IMR-90 (cell line): ENCODE measurements around the gene DSCAM.

ENCODE experiments used
- CTCF ChIP-seq: conservative IDR thresholded peaks from 2 replicates; pipeline ENCODE4 v1.5.1; 2012; ENCODE audit warnings: mild to moderate bottlenecking, low read depth, low read length, improper control_type of control experiment
- POLR2A ChIP-seq: IDR thresholded peaks from 2 replicates; pipeline ENCODE4 v1.6.1; 2012; ENCODE audit warnings: mild to moderate bottlenecking, low read depth, low read length
- RAD21 ChIP-seq: IDR thresholded peaks from 2 replicates; pipeline ENCODE4 v1.6.1; 2012; ENCODE audit warnings: low read length, improper control_type of control experiment

GRCh38 chr21:40054403-40054802, 792.6 kb downstream of the DSCAM start:
- TF ChIP-seq CTCF (no peak), POLR2A (no peak), RAD21 (no peak)
